OCI-LY7 (cell line): ENCODE measurements around the gene EIF3A.

Experiments
- CTCF ChIP-seq: fragments of 200-600 bp; sonication (generic); conservative IDR thresholded peaks from 2 replicates; pipeline ENCODE4 v1.5.1; 2014; ENCODE audit warnings: mild to moderate bottlenecking, antibody characterized with exemption, low read length, moderate library complexity, mixed read lengths
- EZH2phosphoT487 ChIP-seq: fragments of 200-600 bp; sonication (generic); IDR thresholded peaks from 2 replicates; pipeline ENCODE4 v1.6.1; 2018; ENCODE audit warnings: low read depth, borderline replicate concordance, mild to moderate bottlenecking, mixed run types, antibody characterized with exemption, low read length, moderate library complexity, mixed read lengths

GRCh38 chr10:119039161-119039560, 41.5 kb downstream of the EIF3A start:
- no peak for TF ChIP-seq CTCF
- no peak for TF ChIP-seq EZH2phosphoT487
